ENCODE data around the gene PLA2G12B. TPM values are rescaled to one million over a fixed set of nuclear protein-coding genes. Genes with fewer than 3 reads are reported as not detected.

PLA2G12B gene
- total and polyA plus RNA-seq, 9 donors, result not detected

DNA sequence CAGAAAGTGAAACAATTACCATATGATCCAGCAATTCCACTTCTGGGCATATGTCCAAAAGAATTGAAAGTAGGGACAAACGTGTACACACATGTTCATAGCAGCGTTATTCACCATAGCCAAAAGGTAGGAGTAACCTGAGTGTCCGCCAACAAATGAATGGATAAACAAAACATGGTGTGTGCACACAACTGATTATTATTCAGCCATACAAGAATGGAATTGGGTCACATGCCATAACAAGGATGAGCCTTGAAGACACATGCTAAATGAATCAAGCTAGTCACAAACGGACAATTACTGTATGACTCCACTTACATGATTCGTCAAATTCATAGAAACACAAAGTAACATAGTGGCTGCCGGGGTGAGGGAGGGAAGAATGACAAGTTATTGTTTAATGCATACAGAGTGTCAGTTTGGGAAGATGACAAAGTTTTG, 65.2 kb downstream of the PLA2G12B start:
- Histone ChIP-seq H3K4me1 (ENCODE audit: insufficient read depth) (peaks cover 5% of the 10 kb centered on the region), H3K4me3 (no peak overlapping the region), H3K27ac (no peak overlapping the region), H3K36me3 (no peaks in the 10 kb centered on the region), H3K9me3 (no peaks in the 10 kb centered on the region), H3K27me3 (no peaks in the 10 kb centered on the region)
- DNase-seq, result no peak
- intact Hi-C loops (cut with DNase I), result no loop called here
- WGBS, 3 donors, result 33 to 49% (median 33%) methylated on average over 6 of the region's 6 CpGs
- TF ChIP-seq, protein P1, sequence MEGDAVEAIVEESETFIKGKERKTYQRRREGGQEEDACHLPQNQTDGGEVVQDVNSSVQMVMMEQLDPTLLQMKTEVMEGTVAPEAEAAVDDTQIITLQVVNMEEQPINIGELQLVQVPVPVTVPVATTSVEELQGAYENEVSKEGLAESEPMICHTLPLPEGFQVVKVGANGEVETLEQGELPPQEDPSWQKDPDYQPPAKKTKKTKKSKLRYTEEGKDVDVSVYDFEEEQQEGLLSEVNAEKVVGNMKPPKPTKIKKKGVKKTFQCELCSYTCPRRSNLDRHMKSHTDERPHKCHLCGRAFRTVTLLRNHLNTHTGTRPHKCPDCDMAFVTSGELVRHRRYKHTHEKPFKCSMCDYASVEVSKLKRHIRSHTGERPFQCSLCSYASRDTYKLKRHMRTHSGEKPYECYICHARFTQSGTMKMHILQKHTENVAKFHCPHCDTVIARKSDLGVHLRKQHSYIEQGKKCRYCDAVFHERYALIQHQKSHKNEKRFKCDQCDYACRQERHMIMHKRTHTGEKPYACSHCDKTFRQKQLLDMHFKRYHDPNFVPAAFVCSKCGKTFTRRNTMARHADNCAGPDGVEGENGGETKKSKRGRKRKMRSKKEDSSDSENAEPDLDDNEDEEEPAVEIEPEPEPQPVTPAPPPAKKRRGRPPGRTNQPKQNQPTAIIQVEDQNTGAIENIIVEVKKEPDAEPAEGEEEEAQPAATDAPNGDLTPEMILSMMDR (IDR thresholded peaks at IDR 0.05), result no peak
- TF ChIP-seq POLR2A (IDR thresholded peaks at IDR 0.05), result no peak
- no peak for TF ChIP-seq EP300 (IDR thresholded peaks at IDR 0.05)

DNA sequence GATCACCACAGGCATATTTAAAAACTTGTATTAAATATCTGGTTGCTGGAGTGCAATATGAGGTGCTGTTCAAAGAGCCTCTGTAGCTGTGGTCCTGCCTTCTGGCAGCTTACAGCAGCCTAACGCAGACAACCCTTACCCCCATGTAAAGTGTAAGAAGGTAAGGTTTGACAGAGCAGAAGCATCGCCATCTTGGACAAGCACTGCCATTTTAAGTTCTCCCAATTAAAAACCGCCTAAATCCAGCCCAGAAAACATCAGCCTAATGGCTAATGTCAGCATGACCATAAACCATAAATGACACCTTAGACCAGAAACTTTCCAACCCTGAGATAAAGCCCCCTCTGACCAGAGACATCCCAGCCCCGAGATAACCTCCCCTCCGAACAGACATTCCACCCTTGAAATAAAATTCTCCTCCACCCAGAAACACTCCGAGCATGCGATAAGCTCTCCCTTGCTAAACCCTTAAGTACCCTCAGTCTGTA, 66.4 kb downstream of the PLA2G12B start:
- DNase-seq, result no peak
- no peak overlapping the region for H3K27ac ChIP-seq
- H3K4me1 ChIP-seq (ENCODE audit: insufficient read depth), result peaks cover 4% of the 10 kb centered on the region
- no peak overlapping the region for H3K4me3 ChIP-seq
- H3K36me3 ChIP-seq, result no peaks in the 10 kb centered on the region
- TF ChIP-seq, protein P1 (IDR thresholded peaks at IDR 0.05), result no peak
- no peak for TF ChIP-seq EP300 (IDR thresholded peaks at IDR 0.05)
- TF ChIP-seq POLR2A (IDR thresholded peaks at IDR 0.05), result no peak
- WGBS, 3 donors, result 83 to 87% (median 84%) methylated on average over 7 of the region's 7 CpGs
- intact Hi-C loops (cut with DNase I), result no loop called here
- H3K9me3 ChIP-seq, result no peaks in the 10 kb centered on the region
- no peaks in the 10 kb centered on the region for H3K27me3 ChIP-seq

DNA sequence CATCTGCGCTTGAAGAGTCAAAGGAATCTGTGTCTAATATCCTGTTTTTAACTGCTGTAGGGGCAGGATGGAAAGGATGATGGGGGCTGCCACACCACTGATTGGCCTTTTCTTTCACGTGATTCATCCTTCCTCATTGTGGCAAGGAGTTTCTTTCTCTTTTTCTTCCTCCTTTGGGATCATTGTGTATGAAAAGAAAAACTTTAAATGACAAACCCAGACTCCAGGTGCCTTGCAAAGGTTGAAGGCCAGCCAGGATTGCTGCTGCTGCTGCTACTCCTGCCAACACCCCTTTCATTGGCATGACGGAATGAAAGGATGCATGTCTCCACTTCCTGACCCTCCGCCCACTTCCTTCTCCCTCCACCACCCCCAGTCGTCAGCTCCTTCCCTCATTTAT, 67.6 kb downstream of the PLA2G12B start:
- intact Hi-C loops (cut with DNase I), result no loop called here
- no peak overlapping the region for H3K27ac ChIP-seq
- 60 to 63% (median 62%) methylated on average over 5 of the region's 5 CpGs for WGBS, 3 donors

DNA sequence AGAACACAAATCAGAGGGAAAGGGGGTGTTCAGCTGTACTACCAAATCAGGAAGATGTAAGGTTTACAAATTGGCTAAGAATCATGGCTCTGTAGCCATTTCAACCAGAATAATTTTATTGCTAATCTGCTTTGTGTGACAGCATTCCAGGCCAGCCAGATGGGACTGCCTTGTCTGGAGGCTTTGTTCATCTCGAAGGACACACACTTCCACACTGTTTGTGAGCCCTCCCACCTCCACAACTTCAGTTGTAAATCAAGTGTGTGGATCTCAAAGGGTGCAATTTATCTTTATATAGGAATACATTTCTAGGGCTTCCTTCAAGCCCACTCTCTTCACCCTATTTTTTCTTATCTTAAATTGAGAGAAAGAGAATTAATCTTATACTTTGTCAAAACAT, 68.0 kb downstream of the PLA2G12B start:
- 28 to 50% (median 48%) methylated on average over 1 of the region's 1 CpG for WGBS, 3 donors
- no peaks in the 10 kb centered on the region for H3K36me3 ChIP-seq
- H3K4me3 ChIP-seq, result no peak overlapping the region
- TF ChIP-seq, protein P1 (IDR thresholded peaks at IDR 0.05), result no peak
- no peak for TF ChIP-seq EP300 (IDR thresholded peaks at IDR 0.05)
- no peak for TF ChIP-seq POLR2A (IDR thresholded peaks at IDR 0.05)
- intact Hi-C loops (cut with DNase I), result no loop called here
- no peak overlapping the region for H3K27ac ChIP-seq
- H3K4me1 ChIP-seq (ENCODE audit: insufficient read depth), result peaks cover 3% of the 10 kb centered on the region
- no peaks in the 10 kb centered on the region for H3K27me3 ChIP-seq
- no peak for DNase-seq
- no peaks in the 10 kb centered on the region for H3K9me3 ChIP-seq

More for the DNA sequence above, 67.6 kb downstream of the PLA2G12B start:
- Histone ChIP-seq H3K36me3 (no peaks in the 10 kb centered on the region), H3K9me3 (no peaks in the 10 kb centered on the region), H3K4me3 (no peak overlapping the region), H3K27me3 (no peaks in the 10 kb centered on the region), H3K4me1 (ENCODE audit: insufficient read depth) (peaks cover 3% of the 10 kb centered on the region)
- no peak for DNase-seq
- TF ChIP-seq, protein P1 (IDR thresholded peaks at IDR 0.05), result no peak
- TF ChIP-seq EP300 (IDR thresholded peaks at IDR 0.05) (no peak), POLR2A (IDR thresholded peaks at IDR 0.05) (no peak)

All from ovary (tissue), 9 donors.